ENCODE data around the gene DHRS2. TPM values are rescaled to one million over a fixed set of nuclear protein-coding genes. Genes with fewer than 3 reads are reported as not detected.

The DHRS2 gene
- total and polyA plus RNA-seq, 2 of the 4 experiments (the other 2 are of a cell fraction) = 0.12 to 0.18 TPM

DNA sequence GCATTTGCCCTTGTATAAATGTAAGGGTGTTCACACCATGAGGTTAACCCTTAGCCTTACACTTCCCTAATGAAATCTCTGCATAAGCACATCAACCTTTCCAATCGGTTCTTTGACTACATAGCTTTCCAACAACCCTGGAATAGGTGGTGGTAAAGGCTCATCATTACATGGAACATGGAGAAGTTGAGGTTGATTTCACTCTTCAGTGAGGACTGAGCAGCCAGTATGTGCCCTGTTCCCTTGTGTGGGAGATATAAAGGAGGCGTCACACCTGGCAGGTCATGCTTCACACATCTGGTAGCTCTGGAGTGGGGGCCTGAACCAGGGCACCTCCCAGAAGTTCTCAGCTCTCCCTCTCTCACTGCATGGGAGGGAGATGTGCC lies 35.8 kb upstream of the DHRS2 start:
- Histone ChIP-seq H3K79me1 (ENCODE audit: low read depth in 1 of 2, low read length in 2 of 2) (no peaks in the 10 kb centered on the region), H3K56ac (ENCODE audit: extremely low read depth, insufficient read depth, low read length) (no peak overlapping the region), H3K36me3 (ENCODE audit: control insufficient read depth, insufficient read depth, low read length) (no peaks in the 10 kb centered on the region), H2AK5ac (ENCODE audit: low read depth, low read length) (no peak overlapping the region), H3K27me3 (ENCODE audit: control insufficient read depth, insufficient read depth, low read length) (no peaks in the 10 kb centered on the region), H2BK5ac (ENCODE audit: low read depth, low read length, poor library complexity, severe bottlenecking) (no peak overlapping the region), H3K14ac (replicated peaks; ENCODE audit: low read depth, low read length) (no peak overlapping the region), H4K91ac (ENCODE audit: insufficient read depth, low read depth, low read length) (no peak overlapping the region), H3K27ac (ENCODE audit: insufficient read depth, low read length) (no peak overlapping the region), H2AFZ (replicated peaks; ENCODE audit: low read length, poor library complexity) (no peak overlapping the region), H3K4ac (ENCODE audit: low read depth, low read length) (no peak overlapping the region), H2BK20ac (ENCODE audit: low read depth, low read length) (no peak overlapping the region), H3K9me3 (ENCODE audit: control insufficient read depth, insufficient read depth, low read length) (no peaks in the 10 kb centered on the region), H4K20me1 (ENCODE audit: insufficient read depth, low read length) (no peaks in the 10 kb centered on the region), H2BK120ac (ENCODE audit: low read depth, low read length) (no peak overlapping the region), H4K5ac (ENCODE audit: low read depth, low read length) (no peak overlapping the region), H3K9me1 (ENCODE audit: insufficient read depth, low read length) (no peaks in the 10 kb centered on the region), H3K9ac (ENCODE audit: low read depth, low read length) (no peak overlapping the region), H3K18ac (ENCODE audit: low read depth, low read length) (no peak overlapping the region), H2AK9ac (replicated peaks; ENCODE audit: low read depth, low read length, poor library complexity) (no peak overlapping the region), H4K8ac (ENCODE audit: low read depth in 2 of 2, low read length in 2 of 2) (no peak overlapping the region), H3K4me1 (ENCODE audit: control insufficient read depth, insufficient read depth, low read length) (no peaks in the 10 kb centered on the region), H3K4me2 (ENCODE audit: low read depth, low read length) (no peak overlapping the region), H2BK15ac (ENCODE audit: low read depth, low read length) (no peak overlapping the region), H3K23ac (ENCODE audit: low read depth, low read length) (no peak overlapping the region), H3K4me3 (ENCODE audit: insufficient read depth, low read depth, low read length) (no peak overlapping the region)
- DNase-seq (no peak), ATAC-seq (ENCODE audit: low read depth) (no peak)
- BruUV-seq (replicated peaks) = no TSS peak
- POLR2A ChIA-PET (ENCODE audit: unreplicated experiment) = no interaction called here
- in situ Hi-C loops (cut with MboI; ENCODE audit: low sequenced_read_pairs) = no loop called here
- no peak for TF ChIP-seq MAFK (IDR thresholded peaks at IDR 0.05; ENCODE audit: low read depth, low read length)
- no peak for TF ChIP-seq SMC3 (IDR thresholded peaks at IDR 0.05; ENCODE audit: low read depth, low read length)
- TF ChIP-seq FOS (IDR thresholded peaks at IDR 0.05; ENCODE audit: low read depth, low read length) = no peak
- TF ChIP-seq, protein P1, sequence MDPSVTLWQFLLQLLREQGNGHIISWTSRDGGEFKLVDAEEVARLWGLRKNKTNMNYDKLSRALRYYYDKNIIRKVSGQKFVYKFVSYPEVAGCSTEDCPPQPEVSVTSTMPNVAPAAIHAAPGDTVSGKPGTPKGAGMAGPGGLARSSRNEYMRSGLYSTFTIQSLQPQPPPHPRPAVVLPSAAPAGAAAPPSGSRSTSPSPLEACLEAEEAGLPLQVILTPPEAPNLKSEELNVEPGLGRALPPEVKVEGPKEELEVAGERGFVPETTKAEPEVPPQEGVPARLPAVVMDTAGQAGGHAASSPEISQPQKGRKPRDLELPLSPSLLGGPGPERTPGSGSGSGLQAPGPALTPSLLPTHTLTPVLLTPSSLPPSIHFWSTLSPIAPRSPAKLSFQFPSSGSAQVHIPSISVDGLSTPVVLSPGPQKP (IDR thresholded peaks at IDR 0.05; ENCODE audit: borderline replicate concordance, low read depth, low read length) = no peak
- no peak for TF ChIP-seq CEBPB (IDR thresholded peaks at IDR 0.05; ENCODE audit: low read depth, low read length)
- TF ChIP-seq MAZ (IDR thresholded peaks at IDR 0.05; ENCODE audit: borderline replicate concordance, low read depth, low read length) = no peak
- TF ChIP-seq RFX5 (IDR thresholded peaks at IDR 0.05; ENCODE audit: low read depth, low read length) = no peak
- TF ChIP-seq NFE2L2 (IDR thresholded peaks at IDR 0.05; ENCODE audit: low read depth, low read length) = no peak
- no peak for TF ChIP-seq RAD21 (IDR thresholded peaks at IDR 0.05; ENCODE audit: low read length)
- no peak for TF ChIP-seq MXI1 (IDR thresholded peaks at IDR 0.05; ENCODE audit: borderline replicate concordance, low read depth, low read length)
- TF ChIP-seq POLR2A (IDR thresholded peaks at IDR 0.05; ENCODE audit: low read depth, low read length) = no peak
- TF ChIP-seq, protein P2, sequence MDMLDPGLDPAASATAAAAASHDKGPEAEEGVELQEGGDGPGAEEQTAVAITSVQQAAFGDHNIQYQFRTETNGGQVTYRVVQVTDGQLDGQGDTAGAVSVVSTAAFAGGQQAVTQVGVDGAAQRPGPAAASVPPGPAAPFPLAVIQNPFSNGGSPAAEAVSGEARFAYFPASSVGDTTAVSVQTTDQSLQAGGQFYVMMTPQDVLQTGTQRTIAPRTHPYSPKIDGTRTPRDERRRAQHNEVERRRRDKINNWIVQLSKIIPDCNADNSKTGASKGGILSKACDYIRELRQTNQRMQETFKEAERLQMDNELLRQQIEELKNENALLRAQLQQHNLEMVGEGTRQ (IDR thresholded peaks at IDR 0.05; ENCODE audit: low read depth, low read length) = no peak
- no peak for TF ChIP-seq RCOR1 (IDR thresholded peaks at IDR 0.05; ENCODE audit: insufficient replicate concordance, low read length)
- TF ChIP-seq CHD1 (IDR thresholded peaks at IDR 0.05; ENCODE audit: low read depth, low read length) = no peak
- TF ChIP-seq, protein P3, sequence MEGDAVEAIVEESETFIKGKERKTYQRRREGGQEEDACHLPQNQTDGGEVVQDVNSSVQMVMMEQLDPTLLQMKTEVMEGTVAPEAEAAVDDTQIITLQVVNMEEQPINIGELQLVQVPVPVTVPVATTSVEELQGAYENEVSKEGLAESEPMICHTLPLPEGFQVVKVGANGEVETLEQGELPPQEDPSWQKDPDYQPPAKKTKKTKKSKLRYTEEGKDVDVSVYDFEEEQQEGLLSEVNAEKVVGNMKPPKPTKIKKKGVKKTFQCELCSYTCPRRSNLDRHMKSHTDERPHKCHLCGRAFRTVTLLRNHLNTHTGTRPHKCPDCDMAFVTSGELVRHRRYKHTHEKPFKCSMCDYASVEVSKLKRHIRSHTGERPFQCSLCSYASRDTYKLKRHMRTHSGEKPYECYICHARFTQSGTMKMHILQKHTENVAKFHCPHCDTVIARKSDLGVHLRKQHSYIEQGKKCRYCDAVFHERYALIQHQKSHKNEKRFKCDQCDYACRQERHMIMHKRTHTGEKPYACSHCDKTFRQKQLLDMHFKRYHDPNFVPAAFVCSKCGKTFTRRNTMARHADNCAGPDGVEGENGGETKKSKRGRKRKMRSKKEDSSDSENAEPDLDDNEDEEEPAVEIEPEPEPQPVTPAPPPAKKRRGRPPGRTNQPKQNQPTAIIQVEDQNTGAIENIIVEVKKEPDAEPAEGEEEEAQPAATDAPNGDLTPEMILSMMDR (conservative IDR thresholded peaks at IDR 0.05; ENCODE audit: low read depth, low read length) = no peak
- TF ChIP-seq BHLHE40 (IDR thresholded peaks at IDR 0.05; ENCODE audit: low read depth, low read length) = no peak
- dilution Hi-C loops (cut with HindIII; ENCODE audit: low sequenced_read_pairs, unreplicated experiment) = no loop called here
- intact Hi-C loops (cut with micrococcal nuclease) = no loop called here
- CTCF ChIA-PET = interaction anchor here (0.5 to 1.6 kb wide), 2 partner anchors 11 to 353 kb away, joined by 4 to 5 read pairs; partner anchors contain the start of gene DHRS4
- no CpG with 5 or more reads among the region's 2 CpGs for WGBS, 2 experiments (ENCODE audit: extremely low coverage in 2 of 2, insufficient read length in 1 of 2)
